K562 (cell line): ENCODE data around the gene TRAPPC12. TPM values are rescaled to one million over a fixed set of nuclear protein-coding genes. Genes with fewer than 3 reads are reported as not detected.

ENCODE experiments used
- CXXC5 ChIP-seq: fragments of 250-450 bp; sonication (Bioruptor Pico); IDR thresholded peaks from 2 replicates; pipeline ENCODE4 v1.8.0; 2022; ENCODE audit warnings: inconsistent platforms, mild to moderate bottlenecking, moderate library complexity
- ESRRA ChIP-seq: fragments of 450-650 bp; IDR thresholded peaks from 2 replicates; pipeline ENCODE4 v1.6.1; 2014; ENCODE audit warnings: low read depth, mild to moderate bottlenecking, moderate library complexity, borderline replicate concordance
- GABPA ChIP-seq: fragments of 200-800 bp; sonication (Bioruptor generic); conservative IDR thresholded peaks from 2 replicates; pipeline ENCODE4 v1.6.1; 2016; ENCODE audit warnings: low read depth, missing genetic modification characterization, missing compliant biosample characterization
- KLF10 ChIP-seq: fragments of 250-450 bp; sonication (Bioruptor Pico); IDR thresholded peaks from 2 replicates; pipeline ENCODE4 v1.6.1; 2021; ENCODE audit warnings: matching md5 sums
- LEF1 ChIP-seq: fragments of 450-650 bp; IDR thresholded peaks from 2 replicates; pipeline ENCODE4 v1.6.1; 2016; ENCODE audit warnings: mild to moderate bottlenecking
- NFIX ChIP-seq: fragments of 250-450 bp; sonication (Bioruptor Pico); IDR thresholded peaks from 2 replicates; pipeline ENCODE4 v1.4.0; 2020; ENCODE audit warnings: low read depth, mild to moderate bottlenecking, moderate library complexity
- NKRF ChIP-seq: fragments of 450-650 bp; IDR thresholded peaks from 2 replicates; pipeline ENCODE4 v1.6.1; 2016; ENCODE audit warnings: borderline replicate concordance
- NR2C1 ChIP-seq, 2 experiments: fragments of 450-650 bp; IDR thresholded peaks; 2 replicates each; pipeline ENCODE4 v1.6.1; 2017; ENCODE audit warnings: mild to moderate bottlenecking in 2 of 2, antibody characterized with exemption in 1 of 2, inconsistent platforms in 1 of 2, missing compliant biosample characterization in 1 of 2, missing genetic modification characterization in 1 of 2
- PCBP1 ChIP-seq: fragments of 200-400 bp; formaldehyde crosslinking; IDR thresholded peaks from 2 replicates; pipeline ENCODE4 v1.6.1; 2018; ENCODE audit warnings: mild to moderate bottlenecking, low read depth, low read length; ENCODE audit not compliant: poor library complexity, severe bottlenecking
- PHB ChIP-seq: fragments of 250-450 bp; sonication (Bioruptor Pico); IDR thresholded peaks from 2 replicates; pipeline ENCODE4 v1.5.0; 2021
- PYGO2 ChIP-seq: fragments of 450-650 bp; IDR thresholded peaks from 2 replicates; pipeline ENCODE4 v1.6.1; 2016; ENCODE audit warnings: mild to moderate bottlenecking, missing genetic modification characterization, moderate library complexity, missing compliant biosample characterization
- RBBP5 ChIP-seq: fragments of 200-600 bp; sonication (generic); IDR thresholded peaks from 2 replicates; pipeline ENCODE4 v1.6.1; 2012; ENCODE audit warnings: borderline replicate concordance, mild to moderate bottlenecking, low read length, control low read depth, inconsistent platforms; ENCODE audit not compliant: insufficient read depth, poor library complexity, severe bottlenecking
- RBM25 ChIP-seq: fragments of 200-400 bp; formaldehyde crosslinking; IDR thresholded peaks from 2 replicates; pipeline ENCODE4 v1.6.1; 2018; ENCODE audit warnings: low read length, low read depth, moderate library complexity; ENCODE audit not compliant: severe bottlenecking
- SAP30 ChIP-seq: fragments of 200-600 bp; sonication (generic); IDR thresholded peaks from 2 replicates; pipeline ENCODE4 v1.6.1; 2012; ENCODE audit warnings: borderline replicate concordance, low read depth, mild to moderate bottlenecking, moderate library complexity, low read length, control low read depth, inconsistent platforms; ENCODE audit not compliant: insufficient read depth, poor library complexity, severe bottlenecking
- SIN3A ChIP-seq, 2 experiments: fragments of 150-350 bp in 1 of 2; IDR thresholded peaks; 2 replicates each; pipeline ENCODE4 v1.6.1; 2011 to 2016; ENCODE audit warnings: borderline replicate concordance in 2 of 2, low read depth in 2 of 2, low read length in 2 of 2, mild to moderate bottlenecking in 2 of 2, moderate library complexity in 2 of 2; ENCODE audit not compliant: control insufficient read depth in 1 of 2
- SMARCA4 ChIP-seq: fragments of 450-650 bp; IDR thresholded peaks from 2 replicates; pipeline ENCODE4 v1.6.1; 2016
- SPI1 ChIP-seq: IDR thresholded peaks from 2 replicates; pipeline ENCODE4 v1.6.1; 2011; ENCODE audit warnings: low read depth, low read length, control low read depth, borderline replicate concordance
- SUPT5H ChIP-seq: fragments of 450-650 bp; IDR thresholded peaks from 2 replicates; pipeline ENCODE4 v1.6.1; 2016
- TCF7L2 ChIP-seq: fragments of 150-350 bp; IDR thresholded peaks from 2 replicates; pipeline ENCODE4 v1.6.1; 2016; ENCODE audit warnings: low read depth, mild to moderate bottlenecking, low read length, moderate library complexity
- THAP7 ChIP-seq: fragments of 250-450 bp; sonication (Bioruptor Pico); IDR thresholded peaks from 2 replicates; pipeline ENCODE4 v1.5.0; 2021
- TRIM24 ChIP-seq, 2 experiments: fragments of 450-650 bp; IDR thresholded peaks; 2 replicates each; pipeline ENCODE4 v1.6.1; 2016
- ZBTB2 ChIP-seq: fragments of 450-650 bp; IDR thresholded peaks from 2 replicates; pipeline ENCODE4 v1.6.1; 2016; ENCODE audit warnings: antibody characterized with exemption
- ZNF134 ChIP-seq: fragments of 250-450 bp; sonication (Bioruptor Pico); conservative IDR thresholded peaks from 2 replicates; pipeline ENCODE4 v1.4.0; 2020
- ZNF232 ChIP-seq: sonication (generic); formaldehyde crosslinking; IDR thresholded peaks from 2 replicates; pipeline ENCODE4 v1.8.0; 2022; ENCODE audit warnings: mild to moderate bottlenecking, missing genetic modification reagents
- polyA plus RNA-seq, 8 experiments: library from polyadenylated mRNA; depleted of rRNA in 4 of 8; stranded (reverse) in 5 of 8; unstranded in 3 of 8; fragments of >200 nt; fragmentation: Nextera tagmentation in 2 of 8; fragmentation: Illumina TruSeq in 1 of 8; extraction: Ambion mirVana in 2 of 8; extraction: Trizol in 1 of 8; gene quantifications; 2 replicates each; pipeline versions ENCODE4 v1.2.1 to v1.2.3, GENCODE V29; 2011 to 2014; ENCODE audit warnings: inconsistent platforms in 1 of 8, missing spikeins in 1 of 8
- total RNA-seq, 7 experiments: library from RNA; depleted of rRNA in 6 of 7; stranded (reverse); fragments of >200 nt in 6 of 7; fragmentation: Illumina TruSeq in 2 of 7; extraction: Trizol in 2 of 7; gene quantifications; 2 replicates each; pipeline versions ENCODE4 v1.2.1 to v1.2.3, GENCODE V29; 2011 to 2021; ENCODE audit warnings: low replicate concordance in 1 of 7

The TRAPPC12 gene
- total and polyA plus RNA-seq, 9 of the 15 experiments (the other 6 are each of a cell fraction or from before 2014, with no cell fraction given) = 8.0 to 75.2 (median 39.1) TPM

GRCh38 chr2:3379647-3380534, at the start of gene TRAPPC12 (continued):
- TF ChIP-seq RBBP5 (peak; percentile 91), RBM25 (no peak), SUPT5H (peak; percentile 98), TRIM24 (IDR thresholded peaks at IDR 0.05) (peak in 1 of 2 experiments; percentile 72; a peak in 2 of 4 replicates), PHB (CRISPR knock-in tag) (0 out of 2 replicates have a peak, but pooled peaks have one; percentile 83), ZNF134 (CRISPR knock-in tag) (no peak), NFIX (no peak), NR2C1 (IDR thresholded peaks at IDR 0.05) (peak; percentile 97), NR2C1 (tag; IDR thresholded peaks at IDR 0.05) (peak; percentile 97), THAP7 (CRISPR knock-in tag) (peak; percentile 47; the same call in 1 of the 2 replicates), KLF10 (CRISPR knock-in tag) (no peak), ESRRA (peak; percentile 76), CXXC5 (peak; percentile 69), TCF7L2 (no peak), NKRF (peak; percentile 93), SPI1 (peak; percentile 47; the same call in 1 of the 2 replicates), ZNF232 (CRISPR knock-in tag) (peak; percentile 23; the same call in 1 of the 2 replicates), LEF1 (peak; percentile 31; the same call in 1 of the 2 replicates), GABPA (peak; percentile 97), PYGO2 (tag) (no peak), PCBP1 (peak; percentile 75), SIN3A (IDR thresholded peaks at IDR 0.05; ENCODE audit: borderline replicate concordance in 2 of 2, control insufficient read depth in 1 of 2, low read depth in 2 of 2, low read length in 2 of 2) (peak in 1 of 2 experiments; percentile 10; a peak in 1 of 4 replicates), SAP30 (peak; percentile 79), SMARCA4 (peak; percentile 36; the same call in 1 of the 2 replicates), ZBTB2 (peak; percentile 85)
